Mesenchymal stem cell (in vitro differentiated cells and primary cell): ENCODE measurements around the gene HCN3.

ENCODE experiments used
- DNase-seq: peaks from one replicate; pipeline ENCODE4 v3.0.0-alpha.2; 2013
- H2AFZ ChIP-seq: one replicate; pipeline ENCODE4 v1.6.1; 2013; ENCODE audit warnings: low read depth, mild to moderate bottlenecking, control low read depth, inconsistent platforms, low read length, moderate library complexity
- H2AK5ac ChIP-seq: 2 replicates; pipeline ENCODE4 v1.6.1; 2013; ENCODE audit warnings: low read length, moderate library complexity, mild to moderate bottlenecking, inconsistent platforms; ENCODE audit not compliant: severe bottlenecking
- H2BK120ac ChIP-seq: one replicate; pipeline ENCODE4 v1.6.1; 2013; ENCODE audit warnings: low read depth, mild to moderate bottlenecking, inconsistent platforms, low read length, moderate library complexity
- H2BK12ac ChIP-seq, 2 experiments: one replicate each; pipeline ENCODE4 v1.6.1; 2013; ENCODE audit warnings: inconsistent platforms in 2 of 2, low read length in 2 of 2, mild to moderate bottlenecking in 2 of 2, moderate library complexity in 2 of 2, control low read depth in 1 of 2
- H2BK15ac ChIP-seq: one replicate; pipeline ENCODE4 v1.6.1; 2013; ENCODE audit warnings: mild to moderate bottlenecking, low read depth, inconsistent platforms; ENCODE audit not compliant: poor library complexity, severe bottlenecking
- H2BK5ac ChIP-seq: 2 replicates; pipeline ENCODE4 v1.6.1; 2013; ENCODE audit warnings: low read depth, mild to moderate bottlenecking, low read length, control low read depth, inconsistent platforms; ENCODE audit not compliant: poor library complexity, severe bottlenecking
- H3K14ac ChIP-seq, 2 experiments: one replicate each; pipeline ENCODE4 v1.6.1; 2013; ENCODE audit warnings: inconsistent platforms in 2 of 2, low read length in 2 of 2, control low read depth in 1 of 2, mild to moderate bottlenecking in 1 of 2, moderate library complexity in 1 of 2
- H3K18ac ChIP-seq, 2 experiments: one replicate each; pipeline ENCODE4 v1.6.1; 2013; ENCODE audit warnings: inconsistent platforms in 2 of 2, low read length in 2 of 2, control low read depth in 1 of 2, low read depth in 1 of 2, mild to moderate bottlenecking in 1 of 2
- H3K23ac ChIP-seq, 2 experiments: one replicate each; pipeline ENCODE4 v1.6.1; 2013; ENCODE audit warnings: inconsistent platforms in 2 of 2, low read length in 2 of 2, mild to moderate bottlenecking in 2 of 2, moderate library complexity in 2 of 2, control low read depth in 1 of 2
- H3K27ac ChIP-seq: 2 replicates; pipeline ENCODE4 v1.5.1; 2013; ENCODE audit warnings: mild to moderate bottlenecking, moderate library complexity, low read length, control low read depth, inconsistent platforms; ENCODE audit not compliant: poor library complexity, severe bottlenecking
- H3K27me3 ChIP-seq, 2 experiments: 2 replicates each; pipeline versions ENCODE4 v1.6.1 to v1.7.0; 2013; ENCODE audit warnings: low read length in 2 of 2, mild to moderate bottlenecking in 2 of 2, moderate library complexity in 2 of 2, control low read depth in 1 of 2, inconsistent platforms in 1 of 2; ENCODE audit not compliant: control insufficient read depth in 1 of 2, insufficient read depth in 1 of 2
- H3K36me3 ChIP-seq, 2 experiments: 2 replicates each; pipeline versions ENCODE4 v1.6.1 to v1.7.0; 2013; ENCODE audit warnings: low read length in 2 of 2, control low read depth in 1 of 2, inconsistent platforms in 1 of 2, low read depth in 1 of 2, mild to moderate bottlenecking in 1 of 2; ENCODE audit not compliant: insufficient read depth in 2 of 2, control insufficient read depth in 1 of 2
- H3K4ac ChIP-seq, 2 experiments: one replicate each; pipeline ENCODE4 v1.6.1; 2013; ENCODE audit warnings: inconsistent platforms in 2 of 2, low read length in 2 of 2, mild to moderate bottlenecking in 2 of 2, moderate library complexity in 2 of 2, control low read depth in 1 of 2, low read depth in 1 of 2
- H3K4me1 ChIP-seq: 2 replicates; pipeline ENCODE4 v1.6.1; 2013; ENCODE audit warnings: low read depth, low read length, control low read depth; ENCODE audit not compliant: control insufficient read depth, insufficient read depth
- H3K4me2 ChIP-seq: 2 replicates; pipeline ENCODE4 v1.6.1; 2013; ENCODE audit warnings: low read length, mild to moderate bottlenecking, inconsistent platforms; ENCODE audit not compliant: poor library complexity, severe bottlenecking
- H3K4me3 ChIP-seq, 2 experiments: 2 replicates each; pipeline versions ENCODE4 v1.5.1 to v1.7.0; 2013; ENCODE audit warnings: low read length in 2 of 2, mild to moderate bottlenecking in 2 of 2, control low read depth in 1 of 2, low read depth in 1 of 2; ENCODE audit not compliant: insufficient read depth in 1 of 2
- H3K79me1 ChIP-seq: replicated peaks from 2 replicates; pipeline ENCODE4 v1.6.1; 2013; ENCODE audit warnings: mild to moderate bottlenecking, control low read depth, low read length, inconsistent platforms; ENCODE audit not compliant: poor library complexity, severe bottlenecking
- H3K9ac ChIP-seq: 2 replicates; pipeline ENCODE4 v1.7.0; 2013; ENCODE audit warnings: mild to moderate bottlenecking, low read length, moderate library complexity
- H3K9me3 ChIP-seq: 2 replicates; pipeline ENCODE4 v1.7.0; 2013; ENCODE audit warnings: mild to moderate bottlenecking, low read length; ENCODE audit not compliant: control insufficient read depth
- H4K8ac ChIP-seq: one replicate; pipeline ENCODE4 v1.6.1; 2013; ENCODE audit warnings: inconsistent platforms, mild to moderate bottlenecking, low read length, moderate library complexity
- H4K91ac ChIP-seq: one replicate; pipeline ENCODE4 v1.6.1; 2013; ENCODE audit warnings: mild to moderate bottlenecking, low read length, inconsistent platforms
- WGBS: methylation state at CpG from one replicate; pipeline ENCODE4 v1.1.7; 2013; ENCODE audit warnings: mixed read lengths; 5-methylcytosine and 5-hydroxymethylcytosine counted together

The HCN3 gene

DNA sequence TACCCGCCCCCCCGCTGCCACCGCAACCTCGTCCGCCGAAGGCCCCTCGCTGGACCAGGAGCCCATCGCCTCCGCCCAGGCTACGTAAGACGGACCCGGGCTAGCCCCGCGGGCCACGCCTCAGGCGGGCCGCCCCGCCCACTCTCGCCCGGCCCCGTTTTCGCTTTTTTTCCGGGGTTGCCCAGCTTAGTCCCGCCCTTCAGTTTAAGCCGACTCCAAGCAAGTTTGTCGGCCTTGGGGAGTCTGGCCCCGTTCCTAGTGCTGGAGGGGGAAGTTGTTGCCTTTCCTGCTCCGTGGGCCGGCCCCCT, 46.4 kb downstream of the HCN3 start:
- WGBS = 1% methylated on average over 28 of the region's 29 CpGs
- peaks cover 40 to 53% of the 10 kb centered on the region in 2 experiments for H3K36me3 ChIP-seq
- peak overlapping the region in 1 of 2 experiments; percentile 98 for H3K4ac ChIP-seq
- H3K23ac ChIP-seq = peak overlapping the region in 1 of 2 experiments; percentile 70
- peak overlapping the region; percentile 96 for H3K27ac ChIP-seq
- H3K79me1 ChIP-seq = peaks cover 36% of the 10 kb centered on the region
- H3K4me3 ChIP-seq = peak overlapping the region; percentile 63 to 97
- no peaks in the 10 kb centered on the region for H3K9me3 ChIP-seq
- H4K91ac ChIP-seq = no peak overlapping the region
- H4K8ac ChIP-seq = peak overlapping the region; percentile 92
- peak overlapping the region; percentile 94 for H2BK120ac ChIP-seq
- peak overlapping the region; percentile 94 for H3K9ac ChIP-seq
- H3K27me3 ChIP-seq = no peaks in the 10 kb centered on the region
- H3K18ac ChIP-seq = peak overlapping the region; percentile 83 to 98
- peak overlapping the region; percentile 36 for H2AFZ ChIP-seq
- peak overlapping the region in 1 of 2 experiments; percentile 99 for H3K14ac ChIP-seq
- H3K4me2 ChIP-seq = peak overlapping the region; percentile 96
- H2AK5ac ChIP-seq = no peak overlapping the region
- peaks cover 34% of the 10 kb centered on the region for H3K4me1 ChIP-seq
- peak overlapping the region in 1 of 2 experiments; percentile 95 for H2BK12ac ChIP-seq
- DNase-seq = peak; percentile 94
- H2BK15ac ChIP-seq = peak overlapping the region; percentile 82
- H2BK5ac ChIP-seq = peak overlapping the region; percentile 61

DNA sequence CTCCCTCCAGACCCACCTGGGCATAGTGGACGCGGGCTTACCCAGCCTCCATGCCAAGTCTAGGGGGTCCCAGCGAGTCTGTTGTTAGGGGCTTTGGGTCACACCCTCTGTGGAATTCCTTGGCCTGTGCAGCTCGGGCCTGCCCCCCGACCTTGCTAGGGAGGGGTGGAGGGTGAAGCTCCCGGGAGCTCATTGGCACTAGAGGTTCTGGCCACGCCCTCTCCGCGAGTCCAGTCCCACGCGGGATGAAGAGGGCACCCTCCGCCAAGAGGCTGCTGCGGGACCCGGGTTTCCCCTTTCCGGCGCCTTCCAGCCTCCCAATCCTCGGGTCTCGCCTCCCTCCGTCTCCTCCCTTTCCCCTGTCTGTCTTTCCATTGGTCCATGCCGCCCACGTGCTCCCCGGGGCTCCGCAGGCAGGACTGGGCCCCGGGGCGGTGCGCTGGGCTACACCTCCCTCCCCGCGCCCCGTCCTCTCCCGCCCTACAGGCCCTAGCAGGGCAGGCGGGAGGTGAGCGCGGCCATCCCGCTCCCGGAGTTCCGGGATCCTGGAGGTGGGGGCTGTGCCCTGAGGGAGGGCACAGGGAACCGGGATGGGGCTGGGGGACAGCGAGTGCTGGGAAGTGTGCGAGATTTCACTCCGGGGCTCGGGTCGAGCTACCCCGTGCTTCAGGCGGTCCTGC, 46.9 kb downstream of the HCN3 start:
- H2BK12ac ChIP-seq = peak overlapping the region in 1 of 2 experiments; percentile 95
- no peaks in the 10 kb centered on the region for H3K27me3 ChIP-seq
- H3K14ac ChIP-seq = peak overlapping the region in 1 of 2 experiments; percentile 99
- peak overlapping the region; percentile 61 for H2BK5ac ChIP-seq
- H3K4ac ChIP-seq = peak overlapping the region in 1 of 2 experiments; percentile 98
- peaks cover 34% of the 10 kb centered on the region for H3K4me1 ChIP-seq
- H2AK5ac ChIP-seq = no peak overlapping the region
- H2BK15ac ChIP-seq = peak overlapping the region; percentile 82
- H4K91ac ChIP-seq = peak overlapping the region; percentile 1
- peak; percentile 98 for DNase-seq
- peak overlapping the region; percentile 94 for H3K9ac ChIP-seq
- peak overlapping the region; percentile 94 for H2BK120ac ChIP-seq
- H3K36me3 ChIP-seq = peaks cover 39 to 51% of the 10 kb centered on the region in 2 experiments
- under 1% methylated on average over 30 of the region's 44 CpGs for WGBS
- H3K18ac ChIP-seq = peak overlapping the region; percentile 83 to 98
- peak overlapping the region; percentile 68 for H2AFZ ChIP-seq
- peaks cover 36% of the 10 kb centered on the region for H3K79me1 ChIP-seq
- peak overlapping the region; percentile 96 for H3K4me2 ChIP-seq
- peak overlapping the region; percentile 96 for H3K27ac ChIP-seq
- H3K23ac ChIP-seq = peak overlapping the region in 1 of 2 experiments; percentile 86
- H3K4me3 ChIP-seq = peak overlapping the region; percentile 63 to 97
- no peaks in the 10 kb centered on the region for H3K9me3 ChIP-seq
- H4K8ac ChIP-seq = peak overlapping the region; percentile 92

GRCh38 chr1:155324717-155325602, 47.7 kb downstream of the HCN3 start:
- Histone ChIP-seq H3K27ac (peak overlapping the region; percentile 62), H2AFZ (peak overlapping the region; percentile 68), H2BK120ac (peak overlapping the region; percentile 19), H2BK12ac (peak overlapping the region in 1 of 2 experiments; percentile 49), H3K36me3 (peaks cover 36 to 45% of the 10 kb centered on the region in 2 experiments), H2BK5ac (no peak overlapping the region), H4K91ac (peak overlapping the region; percentile 22), H2BK15ac (peak overlapping the region; percentile 83), H3K14ac (peak overlapping the region in 1 of 2 experiments; percentile 89), H3K4ac (peak overlapping the region; percentile 29 to 91), H3K4me2 (peak overlapping the region; percentile 57), H4K8ac (peak overlapping the region; percentile 67), H3K4me3 (peak overlapping the region; percentile 63 to 97), H3K9ac (peak overlapping the region; percentile 94), H3K27me3 (no peaks in the 10 kb centered on the region), H2AK5ac (no peak overlapping the region), H3K18ac (peak overlapping the region; percentile 66 to 88), H3K79me1 (peaks cover 29% of the 10 kb centered on the region), H3K9me3 (no peaks in the 10 kb centered on the region), H3K4me1 (peaks cover 34% of the 10 kb centered on the region), H3K23ac (peak overlapping the region in 1 of 2 experiments; percentile 86)
- 8% methylated on average over 44 of the region's 59 CpGs for WGBS
- peak; percentile 76 for DNase-seq

DNA sequence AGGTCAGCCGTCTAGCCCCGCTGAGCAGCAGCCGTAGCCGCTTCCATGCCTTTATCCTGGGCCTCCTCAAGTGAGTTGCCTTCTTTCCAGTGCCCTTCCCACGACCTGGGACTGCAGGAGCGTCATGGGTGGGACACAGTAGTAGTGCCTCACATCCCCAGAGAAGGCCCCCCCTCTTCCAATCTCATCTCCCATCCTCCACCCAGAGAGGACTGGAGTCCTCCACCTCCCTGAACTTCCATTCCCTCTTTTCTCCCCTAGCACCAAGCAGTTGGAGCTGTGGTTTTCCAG, 48.3 kb downstream of the HCN3 start:
- H3K18ac ChIP-seq = peak overlapping the region; percentile 34 to 72
- peaks cover 42 to 44% of the 10 kb centered on the region in 2 experiments for H3K36me3 ChIP-seq
- H2BK120ac ChIP-seq = no peak overlapping the region
- H3K9me3 ChIP-seq = no peaks in the 10 kb centered on the region
- no peak overlapping the region for H3K27ac ChIP-seq
- peaks cover 23% of the 10 kb centered on the region for H3K79me1 ChIP-seq
- H4K8ac ChIP-seq = peak overlapping the region; percentile 67
- peak overlapping the region; percentile 29 to 35 for H3K4ac ChIP-seq
- peaks cover 32% of the 10 kb centered on the region for H3K4me1 ChIP-seq
- no peaks in the 10 kb centered on the region for H3K27me3 ChIP-seq
- no peak overlapping the region for H2BK5ac ChIP-seq
- H3K14ac ChIP-seq = peak overlapping the region in 1 of 2 experiments; percentile 50
- WGBS = 44% methylated on average over 6 of the region's 6 CpGs
- H3K9ac ChIP-seq = peak overlapping the region; percentile 94
- H3K23ac ChIP-seq = no peak overlapping the region
- H2AK5ac ChIP-seq = no peak overlapping the region
- H3K4me3 ChIP-seq = peak overlapping the region; percentile 63 to 97
- no peak overlapping the region for H2BK12ac ChIP-seq
- H2BK15ac ChIP-seq = no peak overlapping the region
- H4K91ac ChIP-seq = peak overlapping the region; percentile 22
- peak overlapping the region; percentile 57 for H3K4me2 ChIP-seq
- no peak for DNase-seq
- no peak overlapping the region for H2AFZ ChIP-seq
